ENCODE data around the gene OSER1. TPM values are rescaled to one million over a fixed set of nuclear protein-coding genes. Genes with fewer than 3 reads are reported as not detected.

OSER1 gene
- total RNA-seq, 1 experiment from 2014 or later = 24.3 TPM

DNA sequence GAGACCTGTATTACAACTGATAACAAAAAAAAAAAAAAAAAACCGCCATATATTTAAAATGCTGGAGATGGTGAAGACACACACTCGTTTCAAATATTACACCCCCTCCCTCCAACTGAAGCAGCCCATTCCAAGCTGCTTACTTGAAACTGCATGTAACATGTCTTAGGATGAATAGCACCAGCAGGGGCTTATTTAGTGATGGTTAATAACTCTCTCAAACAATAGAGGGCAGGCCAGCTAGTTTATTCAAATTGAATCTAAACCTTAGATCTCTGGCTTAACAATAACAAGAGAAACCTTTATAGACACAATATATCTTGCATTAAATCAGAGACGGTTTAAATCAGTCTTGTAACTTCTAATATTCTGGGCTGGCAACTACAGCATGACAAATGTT is 14.3 kb downstream of the OSER1 start (continued):
- TF ChIP-seq, protein P1, sequence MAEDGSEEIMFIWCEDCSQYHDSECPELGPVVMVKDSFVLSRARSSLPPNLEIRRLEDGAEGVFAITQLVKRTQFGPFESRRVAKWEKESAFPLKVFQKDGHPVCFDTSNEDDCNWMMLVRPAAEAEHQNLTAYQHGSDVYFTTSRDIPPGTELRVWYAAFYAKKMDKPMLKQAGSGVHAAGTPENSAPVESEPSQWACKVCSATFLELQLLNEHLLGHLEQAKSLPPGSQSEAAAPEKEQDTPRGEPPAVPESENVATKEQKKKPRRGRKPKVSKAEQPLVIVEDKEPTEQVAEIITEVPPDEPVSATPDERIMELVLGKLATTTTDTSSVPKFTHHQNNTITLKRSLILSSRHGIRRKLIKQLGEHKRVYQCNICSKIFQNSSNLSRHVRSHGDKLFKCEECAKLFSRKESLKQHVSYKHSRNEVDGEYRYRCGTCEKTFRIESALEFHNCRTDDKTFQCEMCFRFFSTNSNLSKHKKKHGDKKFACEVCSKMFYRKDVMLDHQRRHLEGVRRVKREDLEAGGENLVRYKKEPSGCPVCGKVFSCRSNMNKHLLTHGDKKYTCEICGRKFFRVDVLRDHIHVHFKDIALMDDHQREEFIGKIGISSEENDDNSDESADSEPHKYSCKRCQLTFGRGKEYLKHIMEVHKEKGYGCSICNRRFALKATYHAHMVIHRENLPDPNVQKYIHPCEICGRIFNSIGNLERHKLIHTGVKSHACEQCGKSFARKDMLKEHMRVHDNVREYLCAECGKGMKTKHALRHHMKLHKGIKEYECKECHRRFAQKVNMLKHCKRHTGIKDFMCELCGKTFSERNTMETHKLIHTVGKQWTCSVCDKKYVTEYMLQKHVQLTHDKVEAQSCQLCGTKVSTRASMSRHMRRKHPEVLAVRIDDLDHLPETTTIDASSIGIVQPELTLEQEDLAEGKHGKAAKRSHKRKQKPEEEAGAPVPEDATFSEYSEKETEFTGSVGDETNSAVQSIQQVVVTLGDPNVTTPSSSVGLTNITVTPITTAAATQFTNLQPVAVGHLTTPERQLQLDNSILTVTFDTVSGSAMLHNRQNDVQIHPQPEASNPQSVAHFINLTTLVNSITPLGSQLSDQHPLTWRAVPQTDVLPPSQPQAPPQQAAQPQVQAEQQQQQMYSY (CRISPR knock-in tag; IDR thresholded peaks at IDR 0.05) = no peak
- TF ChIP-seq, protein P2, sequence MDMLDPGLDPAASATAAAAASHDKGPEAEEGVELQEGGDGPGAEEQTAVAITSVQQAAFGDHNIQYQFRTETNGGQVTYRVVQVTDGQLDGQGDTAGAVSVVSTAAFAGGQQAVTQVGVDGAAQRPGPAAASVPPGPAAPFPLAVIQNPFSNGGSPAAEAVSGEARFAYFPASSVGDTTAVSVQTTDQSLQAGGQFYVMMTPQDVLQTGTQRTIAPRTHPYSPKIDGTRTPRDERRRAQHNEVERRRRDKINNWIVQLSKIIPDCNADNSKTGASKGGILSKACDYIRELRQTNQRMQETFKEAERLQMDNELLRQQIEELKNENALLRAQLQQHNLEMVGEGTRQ (CRISPR knock-in tag; IDR thresholded peaks at IDR 0.05) = no peak
- TF ChIP-seq, protein P3, sequence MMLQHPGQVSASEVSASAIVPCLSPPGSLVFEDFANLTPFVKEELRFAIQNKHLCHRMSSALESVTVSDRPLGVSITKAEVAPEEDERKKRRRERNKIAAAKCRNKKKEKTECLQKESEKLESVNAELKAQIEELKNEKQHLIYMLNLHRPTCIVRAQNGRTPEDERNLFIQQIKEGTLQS (CRISPR knock-in tag; conservative IDR thresholded peaks at IDR 0.05) = no peak
- TF ChIP-seq, protein P4, sequence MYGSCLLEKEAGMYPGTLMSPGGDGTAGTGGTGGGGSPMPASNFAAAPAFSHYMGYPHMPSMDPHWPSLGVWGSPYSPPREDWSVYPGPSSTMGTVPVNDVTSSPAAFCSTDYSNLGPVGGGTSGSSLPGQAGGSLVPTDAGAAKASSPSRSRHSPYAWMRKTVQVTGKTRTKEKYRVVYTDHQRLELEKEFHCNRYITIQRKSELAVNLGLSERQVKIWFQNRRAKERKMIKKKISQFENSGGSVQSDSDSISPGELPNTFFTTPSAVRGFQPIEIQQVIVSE (CRISPR knock-in tag; IDR thresholded peaks at IDR 0.05; ENCODE audit: borderline replicate concordance) = no peak
- no peak for TF ChIP-seq HMGA2 (CRISPR knock-in tag; IDR thresholded peaks at IDR 0.05)
- TF ChIP-seq, protein P5, sequence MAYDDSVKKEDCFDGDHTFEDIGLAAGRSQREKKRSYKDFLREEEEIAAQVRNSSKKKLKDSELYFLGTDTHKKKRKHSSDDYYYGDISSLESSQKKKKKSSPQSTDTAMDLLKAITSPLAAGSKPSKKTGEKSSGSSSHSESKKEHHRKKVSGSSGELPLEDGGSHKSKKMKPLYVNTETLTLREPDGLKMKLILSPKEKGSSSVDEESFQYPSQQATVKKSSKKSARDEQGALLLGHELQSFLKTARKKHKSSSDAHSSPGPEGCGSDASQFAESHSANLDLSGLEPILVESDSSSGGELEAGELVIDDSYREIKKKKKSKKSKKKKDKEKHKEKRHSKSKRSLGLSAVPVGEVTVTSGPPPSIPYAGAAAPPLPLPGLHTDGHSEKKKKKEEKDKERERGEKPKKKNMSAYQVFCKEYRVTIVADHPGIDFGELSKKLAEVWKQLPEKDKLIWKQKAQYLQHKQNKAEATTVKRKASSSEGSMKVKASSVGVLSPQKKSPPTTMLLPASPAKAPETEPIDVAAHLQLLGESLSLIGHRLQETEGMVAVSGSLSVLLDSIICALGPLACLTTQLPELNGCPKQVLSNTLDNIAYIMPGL (CRISPR knock-in tag; IDR thresholded peaks at IDR 0.05) = no peak
- no peak for TF ChIP-seq NR2C2 (CRISPR knock-in tag; IDR thresholded peaks at IDR 0.05)
- TF ChIP-seq CBFB (CRISPR knock-in tag; IDR thresholded peaks at IDR 0.05; ENCODE audit: low read depth) = no peak

DNA sequence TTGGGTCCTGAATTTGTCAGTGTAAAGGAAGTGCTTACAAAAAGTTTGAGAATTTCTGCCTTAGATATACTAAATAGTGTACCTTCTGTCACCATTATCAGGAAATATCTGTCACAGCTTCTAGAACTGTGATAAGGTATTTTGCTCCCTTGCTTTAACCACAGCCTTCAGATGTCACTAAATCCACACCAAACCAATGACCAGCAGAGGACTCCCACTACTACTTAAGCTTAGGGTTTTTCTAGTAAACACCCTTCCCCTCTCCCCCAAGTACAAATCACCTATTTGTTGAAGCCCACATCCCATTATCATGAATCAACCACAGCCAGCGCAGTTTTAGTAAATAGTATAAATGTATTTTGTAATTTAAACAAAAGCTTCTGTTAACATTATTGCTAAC is 15.0 kb downstream of the OSER1 start:
- H3K36me3 Mint-ChIP-seq = peaks cover 31% of the 10 kb centered on the region
- no peak overlapping the region; the same call in 1 of the 2 replicates for H3K27ac Mint-ChIP-seq
- no peak for ATAC-seq
- ChIA-PET CTCF (interaction anchor here (0.9 to 2.5 kb wide), 5 partner anchors 23 to 115 kb away, joined by 3 to 19 read pairs (median 4); partner anchors contain the start of gene FITM2), POLR2A (interaction anchor here (0.7 kb wide), 1 partner anchor 17 kb away, joined by 3 read pairs; no protein-coding TSS in a partner anchor)
- H3K4me1 Mint-ChIP-seq = no peaks in the 10 kb centered on the region
- H3K9me3 Mint-ChIP-seq = no peaks in the 10 kb centered on the region
- no peak for TF ChIP-seq ZNF423 (CRISPR knock-in tag; IDR thresholded peaks at IDR 0.05)
- TF ChIP-seq, protein P5 (CRISPR knock-in tag; IDR thresholded peaks at IDR 0.05) = no peak
- TF ChIP-seq, protein P6, sequence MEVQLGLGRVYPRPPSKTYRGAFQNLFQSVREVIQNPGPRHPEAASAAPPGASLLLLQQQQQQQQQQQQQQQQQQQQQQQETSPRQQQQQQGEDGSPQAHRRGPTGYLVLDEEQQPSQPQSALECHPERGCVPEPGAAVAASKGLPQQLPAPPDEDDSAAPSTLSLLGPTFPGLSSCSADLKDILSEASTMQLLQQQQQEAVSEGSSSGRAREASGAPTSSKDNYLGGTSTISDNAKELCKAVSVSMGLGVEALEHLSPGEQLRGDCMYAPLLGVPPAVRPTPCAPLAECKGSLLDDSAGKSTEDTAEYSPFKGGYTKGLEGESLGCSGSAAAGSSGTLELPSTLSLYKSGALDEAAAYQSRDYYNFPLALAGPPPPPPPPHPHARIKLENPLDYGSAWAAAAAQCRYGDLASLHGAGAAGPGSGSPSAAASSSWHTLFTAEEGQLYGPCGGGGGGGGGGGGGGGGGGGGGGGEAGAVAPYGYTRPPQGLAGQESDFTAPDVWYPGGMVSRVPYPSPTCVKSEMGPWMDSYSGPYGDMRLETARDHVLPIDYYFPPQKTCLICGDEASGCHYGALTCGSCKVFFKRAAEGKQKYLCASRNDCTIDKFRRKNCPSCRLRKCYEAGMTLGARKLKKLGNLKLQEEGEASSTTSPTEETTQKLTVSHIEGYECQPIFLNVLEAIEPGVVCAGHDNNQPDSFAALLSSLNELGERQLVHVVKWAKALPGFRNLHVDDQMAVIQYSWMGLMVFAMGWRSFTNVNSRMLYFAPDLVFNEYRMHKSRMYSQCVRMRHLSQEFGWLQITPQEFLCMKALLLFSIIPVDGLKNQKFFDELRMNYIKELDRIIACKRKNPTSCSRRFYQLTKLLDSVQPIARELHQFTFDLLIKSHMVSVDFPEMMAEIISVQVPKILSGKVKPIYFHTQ (CRISPR knock-in tag; IDR thresholded peaks at IDR 0.05) = no peak
- TF ChIP-seq, protein P7, sequence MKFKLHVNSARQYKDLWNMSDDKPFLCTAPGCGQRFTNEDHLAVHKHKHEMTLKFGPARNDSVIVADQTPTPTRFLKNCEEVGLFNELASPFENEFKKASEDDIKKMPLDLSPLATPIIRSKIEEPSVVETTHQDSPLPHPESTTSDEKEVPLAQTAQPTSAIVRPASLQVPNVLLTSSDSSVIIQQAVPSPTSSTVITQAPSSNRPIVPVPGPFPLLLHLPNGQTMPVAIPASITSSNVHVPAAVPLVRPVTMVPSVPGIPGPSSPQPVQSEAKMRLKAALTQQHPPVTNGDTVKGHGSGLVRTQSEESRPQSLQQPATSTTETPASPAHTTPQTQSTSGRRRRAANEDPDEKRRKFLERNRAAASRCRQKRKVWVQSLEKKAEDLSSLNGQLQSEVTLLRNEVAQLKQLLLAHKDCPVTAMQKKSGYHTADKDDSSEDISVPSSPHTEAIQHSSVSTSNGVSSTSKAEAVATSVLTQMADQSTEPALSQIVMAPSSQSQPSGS (CRISPR knock-in tag; IDR thresholded peaks at IDR 0.05; ENCODE audit: borderline replicate concordance, low read depth) = no peak
- TF ChIP-seq ZNF121 (CRISPR knock-in tag; IDR thresholded peaks at IDR 0.05) = no peak
- TF ChIP-seq, protein P2 (CRISPR knock-in tag; IDR thresholded peaks at IDR 0.05) = no peak
- TF ChIP-seq ZNF671 (CRISPR knock-in tag; IDR thresholded peaks at IDR 0.05) = no peak
- no peak for TF ChIP-seq SMAD4 (CRISPR knock-in tag; IDR thresholded peaks at IDR 0.05)
- TF ChIP-seq OVOL2 (CRISPR knock-in tag; IDR thresholded peaks at IDR 0.05; ENCODE audit: borderline replicate concordance) = no peak
- TF ChIP-seq ZNF263 (CRISPR knock-in tag; IDR thresholded peaks at IDR 0.05; ENCODE audit: low read depth) = no peak
- TF ChIP-seq, protein P8, sequence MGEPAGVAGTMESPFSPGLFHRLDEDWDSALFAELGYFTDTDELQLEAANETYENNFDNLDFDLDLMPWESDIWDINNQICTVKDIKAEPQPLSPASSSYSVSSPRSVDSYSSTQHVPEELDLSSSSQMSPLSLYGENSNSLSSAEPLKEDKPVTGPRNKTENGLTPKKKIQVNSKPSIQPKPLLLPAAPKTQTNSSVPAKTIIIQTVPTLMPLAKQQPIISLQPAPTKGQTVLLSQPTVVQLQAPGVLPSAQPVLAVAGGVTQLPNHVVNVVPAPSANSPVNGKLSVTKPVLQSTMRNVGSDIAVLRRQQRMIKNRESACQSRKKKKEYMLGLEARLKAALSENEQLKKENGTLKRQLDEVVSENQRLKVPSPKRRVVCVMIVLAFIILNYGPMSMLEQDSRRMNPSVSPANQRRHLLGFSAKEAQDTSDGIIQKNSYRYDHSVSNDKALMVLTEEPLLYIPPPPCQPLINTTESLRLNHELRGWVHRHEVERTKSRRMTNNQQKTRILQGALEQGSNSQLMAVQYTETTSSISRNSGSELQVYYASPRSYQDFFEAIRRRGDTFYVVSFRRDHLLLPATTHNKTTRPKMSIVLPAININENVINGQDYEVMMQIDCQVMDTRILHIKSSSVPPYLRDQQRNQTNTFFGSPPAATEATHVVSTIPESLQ (CRISPR knock-in tag; IDR thresholded peaks at IDR 0.05) = no peak
- no peak for TF ChIP-seq ETV6 (CRISPR knock-in tag; IDR thresholded peaks at IDR 0.05)
- TF ChIP-seq MYBL2 (CRISPR knock-in tag; IDR thresholded peaks at IDR 0.05) = no peak
- DNase-seq (ENCODE audit: low spot score) = no peak
- H3K27me3 Mint-ChIP-seq (ENCODE audit: low read depth) = no peaks in the 10 kb centered on the region; the same call in none of the 2 replicates
- no peak overlapping the region for H3K4me3 Mint-ChIP-seq
